ENCODE data around the gene SH3TC1.

The SH3TC1 gene

GRCh38 chr4:8168832-8169598 is 30.1 kb upstream of the SH3TC1 start:
- TF ChIP-seq, protein P1, sequence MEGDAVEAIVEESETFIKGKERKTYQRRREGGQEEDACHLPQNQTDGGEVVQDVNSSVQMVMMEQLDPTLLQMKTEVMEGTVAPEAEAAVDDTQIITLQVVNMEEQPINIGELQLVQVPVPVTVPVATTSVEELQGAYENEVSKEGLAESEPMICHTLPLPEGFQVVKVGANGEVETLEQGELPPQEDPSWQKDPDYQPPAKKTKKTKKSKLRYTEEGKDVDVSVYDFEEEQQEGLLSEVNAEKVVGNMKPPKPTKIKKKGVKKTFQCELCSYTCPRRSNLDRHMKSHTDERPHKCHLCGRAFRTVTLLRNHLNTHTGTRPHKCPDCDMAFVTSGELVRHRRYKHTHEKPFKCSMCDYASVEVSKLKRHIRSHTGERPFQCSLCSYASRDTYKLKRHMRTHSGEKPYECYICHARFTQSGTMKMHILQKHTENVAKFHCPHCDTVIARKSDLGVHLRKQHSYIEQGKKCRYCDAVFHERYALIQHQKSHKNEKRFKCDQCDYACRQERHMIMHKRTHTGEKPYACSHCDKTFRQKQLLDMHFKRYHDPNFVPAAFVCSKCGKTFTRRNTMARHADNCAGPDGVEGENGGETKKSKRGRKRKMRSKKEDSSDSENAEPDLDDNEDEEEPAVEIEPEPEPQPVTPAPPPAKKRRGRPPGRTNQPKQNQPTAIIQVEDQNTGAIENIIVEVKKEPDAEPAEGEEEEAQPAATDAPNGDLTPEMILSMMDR (IDR thresholded peaks at IDR 0.05; ENCODE audit: insufficient read depth, low read depth, low read length, missing control alignments), result no peak
- no peak for DNase-seq (ENCODE audit: low read depth)
- H3K4me3 ChIP-seq (ENCODE audit: low read length), result no peak overlapping the region

DNA sequence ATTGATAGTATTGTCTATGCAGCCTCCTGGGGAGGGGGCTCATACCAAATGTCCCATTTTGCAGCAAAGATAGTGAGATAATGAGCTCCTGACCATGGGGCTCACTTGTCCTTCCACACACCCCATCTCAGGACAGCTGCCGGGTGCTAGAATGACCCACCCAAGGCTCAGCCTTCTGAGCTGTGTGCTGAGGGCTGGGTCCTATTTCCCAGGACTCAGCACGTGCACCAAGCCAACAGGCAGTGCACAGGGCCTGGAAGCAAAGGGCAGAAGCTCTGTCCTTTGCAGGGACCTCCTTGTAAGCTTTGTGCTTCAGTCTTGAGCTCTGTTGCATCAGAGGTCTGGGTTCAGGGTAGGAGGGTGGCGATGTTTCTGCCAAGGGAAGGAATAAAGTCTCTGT is 29.3 kb upstream of the SH3TC1 start:
- TF ChIP-seq, protein P1 (IDR thresholded peaks at IDR 0.05; ENCODE audit: insufficient read depth, low read depth, low read length, missing control alignments), result no peak
- no peak overlapping the region for H3K4me3 ChIP-seq (ENCODE audit: low read length)
- no peak for DNase-seq (ENCODE audit: low read depth)

- TF ChIP-seq, protein P1 (IDR thresholded peaks at IDR 0.05; ENCODE audit: insufficient read depth, low read depth, low read length, missing control alignments), result no peak
- no peak overlapping the region for H3K4me3 ChIP-seq (ENCODE audit: low read length)
- no peak for DNase-seq (ENCODE audit: low read depth)
Observed at GRCh38 chr4:8170341-8170740, 28.7 kb upstream of the SH3TC1 start.

- H3K4me3 ChIP-seq (ENCODE audit: low read length), result no peak overlapping the region
- TF ChIP-seq, protein P1 (IDR thresholded peaks at IDR 0.05; ENCODE audit: insufficient read depth, low read depth, low read length, missing control alignments), result no peak
- no peak for DNase-seq (ENCODE audit: low read depth)
Observed at GRCh38 chr4:8171266-8171665, 27.8 kb upstream of the SH3TC1 start.

- no peak for DNase-seq (ENCODE audit: low read depth)
- no peak overlapping the region for H3K4me3 ChIP-seq (ENCODE audit: low read length)
- TF ChIP-seq, protein P1 (IDR thresholded peaks at IDR 0.05; ENCODE audit: insufficient read depth, low read depth, low read length, missing control alignments), result no peak
Observed at GRCh38 chr4:8171984-8172924, 26.8 kb upstream of the SH3TC1 start.

DNA sequence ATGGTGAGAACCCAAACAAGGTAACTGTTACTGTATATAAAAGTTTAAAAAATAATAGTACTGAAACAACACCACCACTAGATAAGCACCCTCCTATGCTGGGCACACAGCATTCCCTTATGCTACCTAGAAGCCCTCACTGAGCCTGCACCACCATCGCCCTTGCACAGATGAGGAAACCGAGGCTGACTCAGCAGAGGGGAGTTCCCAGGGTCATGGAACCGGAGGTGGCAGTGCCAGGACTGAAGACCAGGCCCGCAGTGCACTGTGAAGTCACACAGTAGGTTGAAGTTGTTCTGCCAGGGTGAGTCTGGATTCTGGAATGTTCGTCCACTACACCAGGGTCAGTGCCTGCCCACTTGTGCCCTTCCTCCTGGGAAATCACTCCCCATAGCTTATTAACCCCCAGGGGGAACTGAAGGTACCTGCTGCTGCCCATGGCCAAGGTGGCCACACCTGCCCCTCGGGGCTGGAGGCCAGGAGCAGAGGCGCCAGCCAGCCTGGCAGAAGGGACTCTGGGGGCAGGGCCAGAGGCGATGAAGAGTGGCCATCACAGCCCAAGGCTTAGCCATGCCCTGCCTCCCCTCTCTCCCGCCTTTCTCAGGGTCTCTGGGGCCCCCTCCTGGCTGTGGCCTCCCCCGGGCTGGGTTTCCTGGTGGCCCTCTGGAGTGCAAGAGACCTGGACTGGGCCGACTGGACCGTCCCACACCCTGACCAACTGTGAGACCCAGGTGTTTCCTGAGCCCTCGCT is 25.4 kb upstream of the SH3TC1 start:
- TF ChIP-seq, protein P1 (IDR thresholded peaks at IDR 0.05; ENCODE audit: insufficient read depth, low read depth, low read length, missing control alignments), result no peak
- no peak overlapping the region for H3K4me3 ChIP-seq (ENCODE audit: low read length)
- DNase-seq (ENCODE audit: low read depth), result no peak

All from epithelial cell of esophagus (primary cell).